Glomerular visceral epithelial cell (primary cell): ENCODE measurements around the gene ACOT2.
"Not testable (repeated sequence)": the region's sequence is repeated elsewhere in the genome, so short reads cannot be mapped to it uniquely, and the experiment has no call there.

Source experiments
- DNase-seq: peaks from one replicate; pipeline ENCODE4 v3.0.0-alpha.2; 2016; ENCODE audit errors: extremely low spot score

ACOT2 gene

GRCh38 chr14:73567951-73568885 lies 795 bp upstream of the ACOT2 start:
- peak; percentile 43 for DNase-seq

GRCh38 chr14:73568886-73569184 lies 178 bp upstream of the ACOT2 start:
- not testable (repeated sequence) for DNase-seq

- DNase-seq, result peak; percentile 33
These were observed 1.9 kb downstream of the ACOT2 start for GRCh38 chr14:73570913-73571312.

- not testable (repeated sequence) for DNase-seq
These were observed 4.0 kb downstream of the ACOT2 start for GRCh38 chr14:73573034-73573433.

- not testable (repeated sequence) for DNase-seq
These were observed 4.7 kb downstream of the ACOT2 start for GRCh38 chr14:73573740-73574139.

GRCh38 chr14:73574251-73574650 lies 5.2 kb downstream of the ACOT2 start:
- not testable (repeated sequence) for DNase-seq

- peak; percentile 17 for DNase-seq
These were observed 7.4 kb downstream of the ACOT2 start for GRCh38 chr14:73576391-73576790.

GRCh38 chr14:73577214-73577613 lies 8.2 kb downstream of the ACOT2 start:
- not testable (repeated sequence) for DNase-seq

GRCh38 chr14:73582102-73582979 lies 13.3 kb downstream of the ACOT2 start:
- not testable (repeated sequence) for DNase-seq

- no peak for DNase-seq
These were observed 19.7 kb downstream of the ACOT2 start for GRCh38 chr14:73588695-73589094.

- DNase-seq, result no peak
These were observed 20.1 kb downstream of the ACOT2 start for GRCh38 chr14:73589116-73589515.

GRCh38 chr14:73590673-73591004 lies 21.6 kb downstream of the ACOT2 start:
- not testable (repeated sequence) for DNase-seq

- no peak for DNase-seq
These were observed 22.9 kb downstream of the ACOT2 start, which contains the start of gene ACOT4 for GRCh38 chr14:73591690-73592449. Gene ACOT4, plus strand, starts transcription at chr14:73591873. Its CDS starts 87 bp downstream, at chr14:73591960.

GRCh38 chr14:73594491-73594890 lies 25.5 kb downstream of the ACOT2 start:
- DNase-seq, result no peak

GRCh38 chr14:73599499-73599898 lies 30.5 kb downstream of the ACOT2 start:
- DNase-seq, result no peak

- DNase-seq, result no peak
These were observed 34.0 kb downstream of the ACOT2 start for GRCh38 chr14:73602994-73603393.

GRCh38 chr14:73606271-73606670 lies 37.3 kb downstream of the ACOT2 start:
- no peak for DNase-seq

GRCh38 chr14:73607241-73607640 lies 38.2 kb downstream of the ACOT2 start:
- no peak for DNase-seq

GRCh38 chr14:73610687-73611086 lies 41.7 kb downstream of the ACOT2 start:
- DNase-seq, result peak; percentile 36

- DNase-seq, result peak; percentile 68
These were observed 43.5 kb downstream of the ACOT2 start, which contains the start of gene ACOT6 for GRCh38 chr14:73612339-73613045. Gene ACOT6, plus strand, starts transcription at chr14:73612517. Its CDS starts 55 bp downstream, at chr14:73612572.

GRCh38 chr14:73613046-73613383 lies 44.0 kb downstream of the ACOT2 start:
- DNase-seq, result no peak
